GM23338 (cell line): Measurements from ENCODE around the gene CCT6B.

Experiments used
- EZH2phosphoT487 ChIP-seq: fragments of 200-600 bp; sonication (generic); IDR thresholded peaks from one replicate; pipeline ENCODE4 v1.8.1; 2018; ENCODE audit warnings: antibody characterized with exemption; ENCODE audit not compliant: unreplicated experiment
- JUNB ChIP-seq: IDR thresholded peaks from one replicate; pipeline ENCODE4 v1.6.1; 2016; ENCODE audit warnings: antibody characterized with exemption; ENCODE audit not compliant: unreplicated experiment
- POLR2AphosphoS5 ChIP-seq: IDR thresholded peaks from 2 replicates; pipeline ENCODE4 v1.6.1; 2016; ENCODE audit warnings: antibody characterized with exemption, low read depth
- TF ChIP-seq, protein P1 (sequence below): IDR thresholded peaks from 2 replicates; pipeline ENCODE4 v1.6.1; 2016; ENCODE audit warnings: antibody characterized with exemption
- TF ChIP-seq, protein P2 (sequence below), 2 experiments: fragments of 200-600 bp in 1 of 2; sonication (generic) in 1 of 2; conservative IDR thresholded peaks; 2 replicates each; pipeline versions ENCODE4 v1.5.1 to v1.6.1; 2016 to 2017; ENCODE audit warnings: antibody characterized with exemption in 2 of 2, low read depth in 2 of 2, mild to moderate bottlenecking in 2 of 2, moderate library complexity in 1 of 2
- TF ChIP-seq, protein P3 (sequence below): IDR thresholded peaks from one replicate; pipeline ENCODE4 v1.6.1; 2018; ENCODE audit warnings: antibody characterized with exemption; ENCODE audit not compliant: unreplicated experiment

DNA sequence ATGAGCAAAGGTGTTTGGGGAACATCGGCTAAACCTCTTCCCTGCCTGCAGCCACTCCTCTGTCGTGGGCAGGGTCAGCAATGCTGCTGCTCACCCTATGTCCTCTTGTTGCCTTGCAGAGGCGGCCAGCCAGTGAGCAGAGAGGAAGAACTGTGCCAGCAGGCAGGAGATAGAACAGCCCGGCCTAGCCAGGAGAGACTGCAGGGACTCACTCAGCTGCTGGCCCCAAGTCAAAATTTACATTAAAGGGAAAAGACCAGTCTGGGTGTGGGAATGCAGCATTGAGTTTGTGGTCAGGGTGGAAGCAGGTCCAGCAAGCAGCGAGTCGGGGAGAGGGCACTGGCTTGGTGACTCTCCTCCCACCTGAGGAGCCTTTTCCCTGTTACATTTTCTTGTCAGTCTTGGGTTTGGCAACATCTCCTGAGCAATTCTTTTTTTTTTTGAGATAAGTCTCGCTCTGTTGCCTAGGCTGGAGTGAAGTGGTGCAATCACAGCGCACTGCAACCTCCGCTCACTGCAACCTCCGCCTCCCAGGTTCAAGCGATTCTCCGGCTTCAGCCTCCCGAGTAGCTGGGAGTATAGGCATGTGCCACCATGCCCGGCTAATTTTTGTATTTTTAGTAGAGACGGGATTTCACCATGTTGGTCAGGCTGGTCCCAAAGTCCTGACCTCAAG is 41.8 kb upstream of the CCT6B start:
- TF ChIP-seq, protein P1, sequence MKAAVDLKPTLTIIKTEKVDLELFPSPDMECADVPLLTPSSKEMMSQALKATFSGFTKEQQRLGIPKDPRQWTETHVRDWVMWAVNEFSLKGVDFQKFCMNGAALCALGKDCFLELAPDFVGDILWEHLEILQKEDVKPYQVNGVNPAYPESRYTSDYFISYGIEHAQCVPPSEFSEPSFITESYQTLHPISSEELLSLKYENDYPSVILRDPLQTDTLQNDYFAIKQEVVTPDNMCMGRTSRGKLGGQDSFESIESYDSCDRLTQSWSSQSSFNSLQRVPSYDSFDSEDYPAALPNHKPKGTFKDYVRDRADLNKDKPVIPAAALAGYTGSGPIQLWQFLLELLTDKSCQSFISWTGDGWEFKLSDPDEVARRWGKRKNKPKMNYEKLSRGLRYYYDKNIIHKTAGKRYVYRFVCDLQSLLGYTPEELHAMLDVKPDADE = no peak
- TF ChIP-seq POLR2AphosphoS5 = no peak
- TF ChIP-seq, protein P2, sequence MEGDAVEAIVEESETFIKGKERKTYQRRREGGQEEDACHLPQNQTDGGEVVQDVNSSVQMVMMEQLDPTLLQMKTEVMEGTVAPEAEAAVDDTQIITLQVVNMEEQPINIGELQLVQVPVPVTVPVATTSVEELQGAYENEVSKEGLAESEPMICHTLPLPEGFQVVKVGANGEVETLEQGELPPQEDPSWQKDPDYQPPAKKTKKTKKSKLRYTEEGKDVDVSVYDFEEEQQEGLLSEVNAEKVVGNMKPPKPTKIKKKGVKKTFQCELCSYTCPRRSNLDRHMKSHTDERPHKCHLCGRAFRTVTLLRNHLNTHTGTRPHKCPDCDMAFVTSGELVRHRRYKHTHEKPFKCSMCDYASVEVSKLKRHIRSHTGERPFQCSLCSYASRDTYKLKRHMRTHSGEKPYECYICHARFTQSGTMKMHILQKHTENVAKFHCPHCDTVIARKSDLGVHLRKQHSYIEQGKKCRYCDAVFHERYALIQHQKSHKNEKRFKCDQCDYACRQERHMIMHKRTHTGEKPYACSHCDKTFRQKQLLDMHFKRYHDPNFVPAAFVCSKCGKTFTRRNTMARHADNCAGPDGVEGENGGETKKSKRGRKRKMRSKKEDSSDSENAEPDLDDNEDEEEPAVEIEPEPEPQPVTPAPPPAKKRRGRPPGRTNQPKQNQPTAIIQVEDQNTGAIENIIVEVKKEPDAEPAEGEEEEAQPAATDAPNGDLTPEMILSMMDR (conservative IDR thresholded peaks at IDR 0.05; ENCODE audit: low read depth in 2 of 2) = no peak
- TF ChIP-seq EZH2phosphoT487 = no peak
- TF ChIP-seq, protein P3, sequence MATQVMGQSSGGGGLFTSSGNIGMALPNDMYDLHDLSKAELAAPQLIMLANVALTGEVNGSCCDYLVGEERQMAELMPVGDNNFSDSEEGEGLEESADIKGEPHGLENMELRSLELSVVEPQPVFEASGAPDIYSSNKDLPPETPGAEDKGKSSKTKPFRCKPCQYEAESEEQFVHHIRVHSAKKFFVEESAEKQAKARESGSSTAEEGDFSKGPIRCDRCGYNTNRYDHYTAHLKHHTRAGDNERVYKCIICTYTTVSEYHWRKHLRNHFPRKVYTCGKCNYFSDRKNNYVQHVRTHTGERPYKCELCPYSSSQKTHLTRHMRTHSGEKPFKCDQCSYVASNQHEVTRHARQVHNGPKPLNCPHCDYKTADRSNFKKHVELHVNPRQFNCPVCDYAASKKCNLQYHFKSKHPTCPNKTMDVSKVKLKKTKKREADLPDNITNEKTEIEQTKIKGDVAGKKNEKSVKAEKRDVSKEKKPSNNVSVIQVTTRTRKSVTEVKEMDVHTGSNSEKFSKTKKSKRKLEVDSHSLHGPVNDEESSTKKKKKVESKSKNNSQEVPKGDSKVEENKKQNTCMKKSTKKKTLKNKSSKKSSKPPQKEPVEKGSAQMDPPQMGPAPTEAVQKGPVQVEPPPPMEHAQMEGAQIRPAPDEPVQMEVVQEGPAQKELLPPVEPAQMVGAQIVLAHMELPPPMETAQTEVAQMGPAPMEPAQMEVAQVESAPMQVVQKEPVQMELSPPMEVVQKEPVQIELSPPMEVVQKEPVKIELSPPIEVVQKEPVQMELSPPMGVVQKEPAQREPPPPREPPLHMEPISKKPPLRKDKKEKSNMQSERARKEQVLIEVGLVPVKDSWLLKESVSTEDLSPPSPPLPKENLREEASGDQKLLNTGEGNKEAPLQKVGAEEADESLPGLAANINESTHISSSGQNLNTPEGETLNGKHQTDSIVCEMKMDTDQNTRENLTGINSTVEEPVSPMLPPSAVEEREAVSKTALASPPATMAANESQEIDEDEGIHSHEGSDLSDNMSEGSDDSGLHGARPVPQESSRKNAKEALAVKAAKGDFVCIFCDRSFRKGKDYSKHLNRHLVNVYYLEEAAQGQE = no peak
- TF ChIP-seq JUNB = no peak
